H1 (cell line): ENCODE data around the gene ASTN2. TPM values are rescaled to one million over a fixed set of nuclear protein-coding genes. Genes with fewer than 3 reads are reported as not detected.

Source experiments
- SIN3A ChIP-seq, 2 experiments: IDR thresholded peaks in 1 of 2; conservative IDR thresholded peaks in 1 of 2; 2 replicates each; pipeline ENCODE4 v1.6.1; 2011 to 2012; ENCODE audit warnings: low read length in 2 of 2, improper control_type of control experiment in 1 of 2, low read depth in 1 of 2, mild to moderate bottlenecking in 1 of 2
- YY1 ChIP-seq: IDR thresholded peaks from 2 replicates; pipeline ENCODE4 v1.6.1; 2011; ENCODE audit warnings: low read depth, mild to moderate bottlenecking, low read length
- polyA plus RNA-seq, 7 experiments: library from polyadenylated mRNA; depleted of rRNA in 3 of 7; stranded (reverse) in 5 of 7; unstranded in 2 of 7; fragments of >200 nt in 5 of 7; fragments of 200-250 nt in 2 of 7; gene quantifications; 1 replicate in 5 of 7; 2 replicates in 1 of 7; 4 replicates in 1 of 7; pipeline versions ENCODE4 v1.2.1 to v1.2.3, GENCODE V29; 2011 to 2013; ENCODE audit warnings: missing spikeins in 2 of 7, mixed read lengths in 2 of 7
- total RNA-seq: library from RNA; stranded (reverse); fragmentation: NEBNext Ultra II Directional; extraction: Animal tissue kit (Norgen Biotek cat#: 25700); gene quantifications from 2 replicates; pipeline ENCODE4 v1.2.1, GENCODE V29; 2021

ASTN2 gene
- total and polyA plus RNA-seq, 2 of the 8 experiments (the other 6 are each of a cell fraction or from before 2014, with no cell fraction given) = 8.2 to 13.7 TPM

DNA sequence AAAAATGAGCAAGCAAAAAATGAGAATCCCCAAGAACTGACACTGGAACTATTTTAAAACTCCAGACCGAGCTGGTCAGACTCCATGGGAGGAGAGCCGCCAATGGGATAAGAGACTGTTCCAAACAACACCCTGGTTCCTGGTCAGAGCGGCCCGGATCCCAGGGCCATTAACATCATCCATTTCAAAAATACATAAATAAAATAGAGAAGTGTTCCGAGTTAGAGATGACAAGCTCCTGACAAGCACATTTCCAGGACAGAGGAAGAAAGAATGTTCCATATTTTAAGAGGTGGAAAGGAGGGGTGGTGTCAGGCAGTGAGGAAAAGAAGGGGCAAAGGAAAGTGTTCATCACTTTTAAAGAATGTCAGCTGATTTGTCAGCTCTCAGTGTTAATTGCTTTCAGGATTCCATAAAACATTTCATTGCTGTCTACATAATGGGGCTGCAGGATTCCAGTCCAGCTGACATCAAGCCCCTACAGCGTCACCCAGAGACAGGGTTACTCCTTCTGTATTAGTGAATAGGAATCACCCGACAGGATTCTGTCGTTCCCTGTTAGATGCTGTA, 930.3 kb downstream of the ASTN2 start (continued):
- TF ChIP-seq YY1 (no peak), SIN3A (conservative IDR thresholded peaks at IDR 0.05 in 1 of 2, IDR thresholded peaks at IDR 0.05 in 1 of 2; ENCODE audit: low read depth in 1 of 2, low read length in 2 of 2) (no peak)
- TF ChIP-seq, all 59 proteins: peak for 0
